T-helper 22 cell (primary cell): ENCODE data around the gene LRRC3B.

Source experiments
- DNase-seq: peaks from one replicate; pipeline ENCODE4 v3.0.0-alpha.2; 2020; ENCODE audit warnings: low read depth

The LRRC3B gene

GRCh38 chr3:26631390-26631738, 8.8 kb downstream of the LRRC3B start:
- DNase-seq: no peak

- no peak for DNase-seq
Observed at GRCh38 chr3:26634601-26635000, 12.0 kb downstream of the LRRC3B start.

GRCh38 chr3:26636096-26636727, 13.6 kb downstream of the LRRC3B start:
- DNase-seq: no peak

GRCh38 chr3:26637698-26638097, 15.1 kb downstream of the LRRC3B start:
- no peak for DNase-seq

GRCh38 chr3:26638113-26638512, 15.5 kb downstream of the LRRC3B start:
- DNase-seq: no peak

GRCh38 chr3:26639339-26639738, 16.8 kb downstream of the LRRC3B start:
- DNase-seq: no peak

GRCh38 chr3:26647078-26647477, 24.5 kb downstream of the LRRC3B start:
- no peak for DNase-seq

- DNase-seq: no peak
Observed at GRCh38 chr3:26648461-26648860, 25.9 kb downstream of the LRRC3B start.

- no peak for DNase-seq
Observed at GRCh38 chr3:26652164-26652563, 29.6 kb downstream of the LRRC3B start.

GRCh38 chr3:26653811-26654425, 31.3 kb downstream of the LRRC3B start:
- DNase-seq: no peak

- DNase-seq: no peak
Observed at GRCh38 chr3:26655231-26655630, 32.7 kb downstream of the LRRC3B start.

- no peak for DNase-seq
Observed at GRCh38 chr3:26657348-26657976, 34.9 kb downstream of the LRRC3B start.

GRCh38 chr3:26668171-26668570, 45.6 kb downstream of the LRRC3B start:
- no peak for DNase-seq

GRCh38 chr3:26668696-26669095, 46.1 kb downstream of the LRRC3B start:
- no peak for DNase-seq

- DNase-seq: no peak
Observed at GRCh38 chr3:26675336-26675735, 52.8 kb downstream of the LRRC3B start.

GRCh38 chr3:26681632-26682031, 59.1 kb downstream of the LRRC3B start:
- DNase-seq: no peak

- no peak for DNase-seq
Observed at GRCh38 chr3:26682406-26682805, 59.8 kb downstream of the LRRC3B start.

GRCh38 chr3:26683902-26684301, 61.3 kb downstream of the LRRC3B start:
- DNase-seq: no peak

- no peak for DNase-seq
Observed at GRCh38 chr3:26687466-26687865, 64.9 kb downstream of the LRRC3B start.

- no peak for DNase-seq
Observed at GRCh38 chr3:26699553-26699952, 77.0 kb downstream of the LRRC3B start.

- no peak for DNase-seq
Observed at GRCh38 chr3:26703519-26703918, 80.9 kb downstream of the LRRC3B start.

GRCh38 chr3:26704736-26705135, 82.2 kb downstream of the LRRC3B start:
- DNase-seq: no peak

- DNase-seq: no peak
Observed at GRCh38 chr3:26708501-26708900, 85.9 kb downstream of the LRRC3B start.
